ENCODE results near the gene LATS1.

- TF ChIP-seq CTCF (IDR thresholded peaks at IDR 0.05; ENCODE audit: low read length): no peak
- no peak for TF ChIP-seq EZH2 (IDR thresholded peaks at IDR 0.05; ENCODE audit: borderline replicate concordance, low read length)
These were observed at the start of gene LATS1 for GRCh38 chr6:149717588-149718458.
